Brain microvascular endothelial cell (primary cell): ENCODE measurements around the gene SFXN2.

ENCODE experiments used
- DNase-seq: peaks from one replicate; pipeline ENCODE4 v3.0.0-alpha.2; 2020
- H3K27ac ChIP-seq: fragments of 250-450 bp; sonication (Bioruptor Pico); 2 replicates; pipeline ENCODE4 v1.5.1; 2020; ENCODE audit warnings: mild to moderate bottlenecking, moderate library complexity
- H3K27me3 ChIP-seq: fragments of 250-450 bp; sonication (Bioruptor Pico); replicated peaks from 2 replicates; pipeline ENCODE4 v1.5.1; 2020; ENCODE audit warnings: mild to moderate bottlenecking
- H3K36me3 ChIP-seq: fragments of 250-450 bp; sonication (Bioruptor Pico); replicated peaks from 2 replicates; pipeline ENCODE4 v1.5.1; 2020; ENCODE audit warnings: mild to moderate bottlenecking
- H3K4me3 ChIP-seq: 2 replicates; pipeline ENCODE4 v1.5.1; 2011; ENCODE audit warnings: low read depth, mild to moderate bottlenecking, control low read depth, low read length, moderate library complexity
- CTCF ChIP-seq: IDR thresholded peaks from 2 replicates; pipeline ENCODE4 v1.5.1; 2011; ENCODE audit warnings: low read depth, mild to moderate bottlenecking, moderate library complexity, low read length, control low read depth, inconsistent platforms; ENCODE audit errors: missing control alignments
- in situ Hi-C: cut with HindIII; loops from 2 replicates; pipeline ENCODE4 v1.10.0; 2017; ENCODE audit warnings: low sequenced_read_pairs, low pct_ligation_motif_present

The SFXN2 gene

GRCh38 chr10:102785818-102786217, 71.4 kb downstream of the SFXN2 start:
- Histone ChIP-seq H3K4me3 (no peak overlapping the region), H3K36me3 (peaks cover under 1% of the 10 kb centered on the region), H3K27me3 (no peaks in the 10 kb centered on the region), H3K27ac (no peak overlapping the region)
- TF ChIP-seq CTCF, result no peak
- DNase-seq, result no peak
- in situ Hi-C loops, result no loop called here

GRCh38 chr10:102791754-102792395, 77.4 kb downstream of the SFXN2 start:
- no peak overlapping the region for H3K27ac ChIP-seq
- TF ChIP-seq CTCF, result no peak
- in situ Hi-C loops, result no loop called here

More at GRCh38 chr10:102791754-102792395, 77.4 kb downstream of the SFXN2 start:
- Histone ChIP-seq H3K27me3 (no peaks in the 10 kb centered on the region), H3K36me3 (peaks cover 4% of the 10 kb centered on the region), H3K4me3 (no peak overlapping the region)
- DNase-seq, result no peak
